Activated CD8-positive, alpha-beta T cell treated with anti-CD3 and anti-CD28 coated beads, Interleukin-2, amount 10 ng/mL, durations not matched to agents 7 days and 5 days (primary cell): ENCODE data around the gene CACNA1I. TPM values are rescaled to one million over a fixed set of nuclear protein-coding genes. Genes with fewer than 3 reads are reported as not detected.

ENCODE experiments used
- ATAC-seq: fragments of 150-1000 bp; cut with Tn5 transposase; one replicate; pipeline ENCODE4 v1.10.0; 2021; ENCODE audit warnings: moderate library complexity
- CTCF ChIA-PET: fragments of 350-600 bp; sonication (Branson Sonifier 250); formaldehyde crosslinking; loops from one replicate; lab custom pipeline; 2021; ENCODE audit warnings: antibody characterized with exemption; lab: Charles Lee
- POLR2A ChIA-PET: fragments of 350-600 bp; sonication (Branson Sonifier 250); formaldehyde crosslinking; loops from one replicate; lab custom pipeline; 2021; ENCODE audit warnings: antibody characterized with exemption; lab: Charles Lee
- DNase-seq: peaks from one replicate; pipeline ENCODE4 v3.0.0-alpha.2; 2020
- H3K27ac Mint-ChIP-seq: one replicate; pipeline ENCODE4 v1.8.0; 2021; ENCODE audit warnings: mild to moderate bottlenecking, mixed read lengths
- H3K27me3 Mint-ChIP-seq: one replicate; pipeline ENCODE4 v1.8.0; 2021; ENCODE audit warnings: low read depth, mixed read lengths
- H3K36me3 Mint-ChIP-seq: one replicate; pipeline ENCODE4 v1.8.0; 2021; ENCODE audit warnings: low read depth, mixed read lengths
- H3K4me1 Mint-ChIP-seq: one replicate; pipeline ENCODE4 v1.8.0; 2021; ENCODE audit warnings: low read depth, mixed read lengths
- H3K4me3 Mint-ChIP-seq: one replicate; pipeline ENCODE4 v1.8.0; 2021; ENCODE audit warnings: mild to moderate bottlenecking, mixed read lengths
- H3K9me3 Mint-ChIP-seq: one replicate; pipeline ENCODE4 v1.8.0; 2022; ENCODE audit warnings: mixed read lengths; ENCODE audit not compliant: insufficient read depth
- total RNA-seq, 2 experiments: library from RNA; stranded (reverse); gene quantifications; one replicate each; pipeline ENCODE4 v1.2.3, GENCODE V29; 2021

Gene CACNA1I
- total RNA-seq, 2 experiments from 2014 or later = 0.60 to 0.74 TPM

- no peak overlapping the region for H3K4me3 Mint-ChIP-seq
- peaks cover 10% of the 10 kb centered on the region for H3K27me3 Mint-ChIP-seq
- H3K9me3 Mint-ChIP-seq = no peaks in the 10 kb centered on the region
- no peak overlapping the region for H3K27ac Mint-ChIP-seq
- peaks cover 15% of the 10 kb centered on the region for H3K4me1 Mint-ChIP-seq
- DNase-seq (no peak), ATAC-seq (no peak)
- peaks cover 2% of the 10 kb centered on the region for H3K36me3 Mint-ChIP-seq
- POLR2A ChIA-PET = no interaction called here
- CTCF ChIA-PET = no interaction called here
Measured at GRCh38 chr22:39570226-39570625, 327 bp upstream of the CACNA1I start.

GRCh38 chr22:39571538-39571937, 985 bp downstream of the CACNA1I start:
- Mint-ChIP-seq H3K9me3 (no peaks in the 10 kb centered on the region), H3K4me1 (peaks cover 15% of the 10 kb centered on the region), H3K27ac (no peak overlapping the region), H3K4me3 (no peak overlapping the region), H3K36me3 (no peaks in the 10 kb centered on the region), H3K27me3 (peaks cover 10% of the 10 kb centered on the region)
- ChIA-PET POLR2A (no interaction called here), CTCF (no interaction called here)
- ATAC-seq = no peak
- DNase-seq = no peak

- CTCF ChIA-PET = interaction anchor here (1.5 kb wide), 1 partner anchor 450 kb away, joined by 3 read pairs; no protein-coding TSS in a partner anchor
- DNase-seq (no peak), ATAC-seq (no peak)
- POLR2A ChIA-PET = no interaction called here
- Mint-ChIP-seq H3K36me3 (no peaks in the 10 kb centered on the region), H3K9me3 (no peaks in the 10 kb centered on the region), H3K4me3 (no peak overlapping the region), H3K4me1 (no peaks in the 10 kb centered on the region), H3K27ac (no peak overlapping the region), H3K27me3 (peaks cover 18% of the 10 kb centered on the region)
Measured at GRCh38 chr22:39574779-39575551, 4.4 kb downstream of the CACNA1I start.

GRCh38 chr22:39575552-39575825, 4.9 kb downstream of the CACNA1I start:
- Mint-ChIP-seq H3K9me3 (no peaks in the 10 kb centered on the region), H3K27ac (no peak overlapping the region), H3K36me3 (no peaks in the 10 kb centered on the region), H3K4me3 (no peak overlapping the region), H3K27me3 (peaks cover 18% of the 10 kb centered on the region), H3K4me1 (no peaks in the 10 kb centered on the region)
- DNase-seq (no peak), ATAC-seq (no peak)
- ChIA-PET POLR2A (no interaction called here), CTCF (no interaction called here)

- Mint-ChIP-seq H3K4me1 (no peaks in the 10 kb centered on the region), H3K36me3 (no peaks in the 10 kb centered on the region), H3K4me3 (no peak overlapping the region), H3K27me3 (peaks cover 18% of the 10 kb centered on the region), H3K9me3 (no peaks in the 10 kb centered on the region), H3K27ac (no peak overlapping the region)
- POLR2A ChIA-PET = interaction anchor here (0.6 kb wide), 1 partner anchor 145 kb away, joined by 3 read pairs; no protein-coding TSS in a partner anchor
- CTCF ChIA-PET = no interaction called here
- ATAC-seq (no peak), DNase-seq (no peak)
Measured at GRCh38 chr22:39576027-39576426, 5.5 kb downstream of the CACNA1I start.

- no peaks in the 10 kb centered on the region for H3K36me3 Mint-ChIP-seq
- H3K27me3 Mint-ChIP-seq = peaks cover 19% of the 10 kb centered on the region
- DNase-seq (no peak), ATAC-seq (no peak)
- no peaks in the 10 kb centered on the region for H3K9me3 Mint-ChIP-seq
- ChIA-PET POLR2A (no interaction called here), CTCF (no interaction called here)
- no peak overlapping the region for H3K27ac Mint-ChIP-seq
- no peaks in the 10 kb centered on the region for H3K4me1 Mint-ChIP-seq
- no peak overlapping the region for H3K4me3 Mint-ChIP-seq
Measured at GRCh38 chr22:39577366-39577765, 6.8 kb downstream of the CACNA1I start.

GRCh38 chr22:39577900-39578299, 7.3 kb downstream of the CACNA1I start:
- H3K4me3 Mint-ChIP-seq = no peak overlapping the region
- no peak for ATAC-seq
- DNase-seq = no peak
- H3K9me3 Mint-ChIP-seq = no peaks in the 10 kb centered on the region
- H3K27ac Mint-ChIP-seq = no peak overlapping the region
- peaks cover 22% of the 10 kb centered on the region for H3K27me3 Mint-ChIP-seq
- ChIA-PET POLR2A (no interaction called here), CTCF (no interaction called here)
- no peaks in the 10 kb centered on the region for H3K36me3 Mint-ChIP-seq
- no peaks in the 10 kb centered on the region for H3K4me1 Mint-ChIP-seq

- peaks cover 32% of the 10 kb centered on the region for H3K27me3 Mint-ChIP-seq
- H3K36me3 Mint-ChIP-seq = no peaks in the 10 kb centered on the region
- no peak for ATAC-seq
- no peaks in the 10 kb centered on the region for H3K9me3 Mint-ChIP-seq
- no peak overlapping the region for H3K4me3 Mint-ChIP-seq
- H3K4me1 Mint-ChIP-seq = no peaks in the 10 kb centered on the region
- POLR2A ChIA-PET = no interaction called here
- CTCF ChIA-PET = no interaction called here
- H3K27ac Mint-ChIP-seq = no peak overlapping the region
- no peak for DNase-seq
Measured at GRCh38 chr22:39580006-39580441, 9.5 kb downstream of the CACNA1I start.

GRCh38 chr22:39580795-39581194, 10.2 kb downstream of the CACNA1I start:
- Mint-ChIP-seq H3K36me3 (no peaks in the 10 kb centered on the region), H3K4me1 (no peaks in the 10 kb centered on the region), H3K9me3 (no peaks in the 10 kb centered on the region), H3K4me3 (no peak overlapping the region), H3K27ac (no peak overlapping the region), H3K27me3 (peaks cover 28% of the 10 kb centered on the region)
- ATAC-seq (no peak), DNase-seq (no peak)
- ChIA-PET CTCF (no interaction called here), POLR2A (no interaction called here)

- Mint-ChIP-seq H3K4me1 (no peaks in the 10 kb centered on the region), H3K27me3 (peaks cover 28% of the 10 kb centered on the region), H3K4me3 (no peak overlapping the region), H3K9me3 (no peaks in the 10 kb centered on the region), H3K36me3 (no peaks in the 10 kb centered on the region), H3K27ac (no peak overlapping the region)
- ATAC-seq (no peak), DNase-seq (no peak)
- CTCF ChIA-PET = no interaction called here
- POLR2A ChIA-PET = no interaction called here
Measured at GRCh38 chr22:39581303-39581702, 10.8 kb downstream of the CACNA1I start.

GRCh38 chr22:39583066-39583667, 12.6 kb downstream of the CACNA1I start:
- H3K36me3 Mint-ChIP-seq = no peaks in the 10 kb centered on the region
- ChIA-PET CTCF (no interaction called here), POLR2A (no interaction called here)
- H3K27me3 Mint-ChIP-seq = peaks cover 28% of the 10 kb centered on the region
- ATAC-seq (no peak), DNase-seq (no peak)
- no peak overlapping the region for H3K4me3 Mint-ChIP-seq
- no peaks in the 10 kb centered on the region for H3K9me3 Mint-ChIP-seq
- no peak overlapping the region for H3K27ac Mint-ChIP-seq
- H3K4me1 Mint-ChIP-seq = no peaks in the 10 kb centered on the region

- Mint-ChIP-seq H3K4me1 (peaks cover 2% of the 10 kb centered on the region), H3K27me3 (peaks cover 8% of the 10 kb centered on the region), H3K27ac (no peak overlapping the region), H3K4me3 (no peak overlapping the region), H3K36me3 (no peaks in the 10 kb centered on the region), H3K9me3 (no peaks in the 10 kb centered on the region)
- ChIA-PET CTCF (interaction anchor here (1.0 kb wide), 1 partner anchor 435 kb away, joined by 3 read pairs; no protein-coding TSS in a partner anchor), POLR2A (no interaction called here)
- ATAC-seq (no peak), DNase-seq (no peak)
Measured at GRCh38 chr22:39589875-39590274, 19.3 kb downstream of the CACNA1I start.
